HG03575 (cell line): ENCODE results near the gene C4orf51.

ENCODE experiments used
- ATAC-seq: cut with Tn5 transposase; IDR thresholded peaks from one replicate; pipeline ENCODE4 v1.9.1; 2021; ENCODE audit not compliant: unreplicated experiment, insufficient number of reproducible peaks, low FRiP score; ENCODE audit errors: extremely low read depth

The C4orf51 gene

GRCh38 chr4:145698507-145698906 is 18.6 kb downstream of the C4orf51 start:
- ATAC-seq = no peak

- no peak for ATAC-seq
Measured at GRCh38 chr4:145703850-145704497, 24.0 kb downstream of the C4orf51 start.

GRCh38 chr4:145709336-145709735 is 29.4 kb downstream of the C4orf51 start:
- ATAC-seq = no peak

GRCh38 chr4:145709843-145710242 is 29.9 kb downstream of the C4orf51 start:
- no peak for ATAC-seq

- no peak for ATAC-seq
Measured at GRCh38 chr4:145716200-145716599, 36.3 kb downstream of the C4orf51 start.

GRCh38 chr4:145716661-145717200 is 36.8 kb downstream of the C4orf51 start:
- ATAC-seq = no peak

GRCh38 chr4:145719752-145720624 is 40.0 kb downstream of the C4orf51 start:
- no peak for ATAC-seq

- ATAC-seq = no peak
Measured at GRCh38 chr4:145720656-145721055, 40.7 kb downstream of the C4orf51 start.

GRCh38 chr4:145722561-145722960 is 42.6 kb downstream of the C4orf51 start:
- no peak for ATAC-seq

- ATAC-seq = no peak
Measured at GRCh38 chr4:145723336-145723735, 43.4 kb downstream of the C4orf51 start.

- ATAC-seq = no peak
Measured at GRCh38 chr4:145730026-145730425, 50.1 kb downstream of the C4orf51 start.

- ATAC-seq = no peak
Measured at GRCh38 chr4:145731028-145731427, 51.1 kb downstream of the C4orf51 start.

- no peak for ATAC-seq
Measured at GRCh38 chr4:145732001-145732815, 52.3 kb downstream of the C4orf51 start.

- ATAC-seq = no peak
Measured at GRCh38 chr4:145732895-145733880, 53.2 kb downstream of the C4orf51 start.

- no peak for ATAC-seq
Measured at GRCh38 chr4:145734031-145734430, 54.1 kb downstream of the C4orf51 start.

- no peak for ATAC-seq
Measured at GRCh38 chr4:145734576-145735346, 54.8 kb downstream of the C4orf51 start.

GRCh38 chr4:145735347-145735675 is 55.4 kb downstream of the C4orf51 start:
- no peak for ATAC-seq

GRCh38 chr4:145735827-145736226 is 55.9 kb downstream of the C4orf51 start:
- ATAC-seq = no peak
